IPS-15b (cell line): ENCODE data around the gene GRM8.

Source experiments
- H3K27me3 ChIP-seq: one replicate; pipeline ENCODE4 v1.6.1; 2013; ENCODE audit warnings: low read length; ENCODE audit not compliant: control insufficient read depth, insufficient read depth
- H3K36me3 ChIP-seq: one replicate; pipeline ENCODE4 v1.6.1; 2013; ENCODE audit warnings: low read length; ENCODE audit not compliant: control insufficient read depth, insufficient read depth
- H3K4me1 ChIP-seq: one replicate; pipeline ENCODE4 v1.6.1; 2013; ENCODE audit warnings: mild to moderate bottlenecking, low read length; ENCODE audit not compliant: control insufficient read depth, insufficient read depth
- H3K4me3 ChIP-seq: one replicate; pipeline ENCODE4 v1.5.1; 2013; ENCODE audit warnings: low read depth, low read length
- H3K9ac ChIP-seq: one replicate; pipeline ENCODE4 v1.6.1; 2013; ENCODE audit warnings: low read depth, mild to moderate bottlenecking, low read length
- H3K9me3 ChIP-seq: one replicate; pipeline ENCODE4 v1.6.1; 2013; ENCODE audit warnings: mild to moderate bottlenecking, low read length; ENCODE audit not compliant: control insufficient read depth, insufficient read depth

GRM8 gene

DNA sequence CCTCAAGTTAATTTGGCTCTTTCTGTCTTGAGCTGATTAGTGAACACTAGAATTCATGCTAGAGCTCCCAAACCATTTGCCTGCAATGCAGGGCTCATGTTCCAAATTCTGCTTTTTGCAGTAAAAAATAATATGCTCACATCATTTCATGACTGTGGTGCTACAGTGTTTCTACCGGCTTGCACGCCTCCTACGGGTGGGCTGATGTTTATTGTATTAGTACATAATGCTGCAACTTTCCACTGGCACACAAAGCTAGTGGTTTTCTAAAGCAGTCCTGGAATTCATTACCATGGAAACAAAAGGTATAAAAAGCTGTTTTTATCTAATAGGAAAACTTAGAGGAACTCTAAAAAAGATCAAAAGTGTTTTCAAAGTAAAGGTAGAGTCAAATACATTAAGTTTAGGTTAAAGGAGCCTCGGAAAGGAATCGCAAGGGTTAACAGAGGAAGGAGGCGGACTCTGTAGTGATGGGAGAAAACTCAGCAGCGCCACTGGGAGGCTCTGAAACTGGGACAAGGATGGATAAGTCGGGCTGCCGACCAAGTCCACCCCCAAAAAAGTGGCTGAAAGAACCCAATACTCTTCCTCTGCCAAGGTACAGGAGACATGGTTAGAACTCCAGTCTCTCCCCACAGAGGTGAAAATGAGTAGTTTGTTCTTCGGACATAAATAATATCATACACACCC is 25.9 kb downstream of the GRM8 start:
- H3K4me1 ChIP-seq: no peaks in the 10 kb centered on the region
- no peak overlapping the region for H3K9ac ChIP-seq
- H3K4me3 ChIP-seq: no peak overlapping the region
- peaks cover 3% of the 10 kb centered on the region for H3K27me3 ChIP-seq
- no peaks in the 10 kb centered on the region for H3K36me3 ChIP-seq
- H3K9me3 ChIP-seq: no peaks in the 10 kb centered on the region

DNA sequence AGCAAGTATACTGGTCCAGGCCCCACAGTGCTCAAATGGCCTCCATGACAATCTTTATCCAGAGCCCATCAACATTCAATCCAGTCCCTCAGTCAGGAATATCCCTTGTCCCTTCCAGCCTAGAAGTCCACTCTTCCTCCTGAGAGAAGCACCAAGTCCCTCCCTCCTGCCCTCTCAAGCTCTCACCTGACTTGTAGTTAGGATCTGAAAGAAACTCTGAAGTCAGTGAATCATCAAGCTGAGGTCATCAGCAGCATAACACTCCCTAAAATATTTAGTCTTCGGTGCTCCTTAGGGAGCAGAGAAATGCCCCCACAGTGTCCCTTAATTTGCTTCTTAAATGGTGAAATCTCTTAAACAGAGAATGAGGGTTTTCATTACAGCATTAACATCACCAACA is 31.0 kb downstream of the GRM8 start:
- Histone ChIP-seq H3K9me3 (no peaks in the 10 kb centered on the region), H3K9ac (no peak overlapping the region), H3K4me3 (no peak overlapping the region), H3K27me3 (no peaks in the 10 kb centered on the region), H3K4me1 (no peaks in the 10 kb centered on the region), H3K36me3 (no peaks in the 10 kb centered on the region)

- H3K4me3 ChIP-seq: no peak overlapping the region
- H3K27me3 ChIP-seq: no peaks in the 10 kb centered on the region
- no peaks in the 10 kb centered on the region for H3K9me3 ChIP-seq
- H3K9ac ChIP-seq: no peak overlapping the region
- H3K4me1 ChIP-seq: no peaks in the 10 kb centered on the region
- no peaks in the 10 kb centered on the region for H3K36me3 ChIP-seq
Observed at GRCh38 chr7:127214956-127215718, 37.6 kb downstream of the GRM8 start.

DNA sequence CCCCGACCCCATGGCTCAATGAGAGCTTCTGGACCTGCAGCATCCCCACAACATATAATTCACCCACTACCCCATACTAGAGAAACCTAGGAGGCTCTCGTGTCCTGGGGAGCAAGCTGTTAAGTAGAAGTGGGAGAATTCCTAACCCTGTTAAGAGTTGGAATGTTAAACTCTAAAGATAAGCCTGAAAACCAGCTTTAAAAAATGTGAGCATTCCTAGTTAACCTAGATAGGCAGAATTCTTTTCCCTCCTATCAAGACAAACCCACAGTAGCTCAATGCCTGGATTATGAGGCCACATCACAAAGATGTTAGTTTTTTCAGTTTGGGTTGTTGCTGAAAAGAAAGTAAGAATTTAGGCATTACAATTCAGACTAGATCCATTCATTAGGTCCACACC is 42.9 kb downstream of the GRM8 start:
- Histone ChIP-seq H3K4me1 (no peaks in the 10 kb centered on the region), H3K36me3 (no peaks in the 10 kb centered on the region), H3K9ac (no peak overlapping the region), H3K27me3 (no peaks in the 10 kb centered on the region), H3K4me3 (no peak overlapping the region), H3K9me3 (no peaks in the 10 kb centered on the region)

- Histone ChIP-seq H3K9me3 (no peaks in the 10 kb centered on the region), H3K4me3 (no peak overlapping the region), H3K9ac (no peak overlapping the region), H3K4me1 (no peaks in the 10 kb centered on the region), H3K27me3 (no peaks in the 10 kb centered on the region), H3K36me3 (no peaks in the 10 kb centered on the region)
Observed at GRCh38 chr7:127208860-127209259, 43.9 kb downstream of the GRM8 start.

- no peak overlapping the region for H3K4me3 ChIP-seq
- H3K9me3 ChIP-seq: no peaks in the 10 kb centered on the region
- no peaks in the 10 kb centered on the region for H3K36me3 ChIP-seq
- H3K27me3 ChIP-seq: no peaks in the 10 kb centered on the region
- no peaks in the 10 kb centered on the region for H3K4me1 ChIP-seq
- H3K9ac ChIP-seq: no peak overlapping the region
Observed at GRCh38 chr7:127208351-127208750, 44.4 kb downstream of the GRM8 start.

DNA sequence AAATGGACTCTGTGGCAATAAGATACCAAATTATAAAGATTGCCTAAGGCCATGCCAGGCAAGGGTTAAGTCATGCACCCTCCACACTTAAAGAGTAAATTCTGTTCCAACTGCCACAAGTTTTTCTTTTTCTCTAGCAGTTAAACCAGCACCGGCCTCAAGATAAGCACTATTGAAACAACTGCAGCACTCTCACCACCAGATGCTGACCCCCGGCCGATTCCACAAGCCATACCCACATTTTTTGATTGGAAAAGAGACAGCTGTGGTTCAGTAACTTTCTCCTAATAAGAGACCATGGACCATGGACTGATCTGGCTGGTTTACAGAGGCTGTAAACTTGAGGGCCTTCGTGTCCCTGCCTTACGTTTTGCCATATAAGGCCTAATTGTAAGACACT is 44.9 kb downstream of the GRM8 start:
- H3K4me3 ChIP-seq: no peak overlapping the region
- no peak overlapping the region for H3K9ac ChIP-seq
- H3K4me1 ChIP-seq: no peaks in the 10 kb centered on the region
- no peaks in the 10 kb centered on the region for H3K9me3 ChIP-seq
- no peaks in the 10 kb centered on the region for H3K36me3 ChIP-seq
- H3K27me3 ChIP-seq: no peaks in the 10 kb centered on the region

- no peaks in the 10 kb centered on the region for H3K27me3 ChIP-seq
- no peak overlapping the region for H3K9ac ChIP-seq
- H3K9me3 ChIP-seq: no peaks in the 10 kb centered on the region
- H3K4me1 ChIP-seq: no peaks in the 10 kb centered on the region
- no peaks in the 10 kb centered on the region for H3K36me3 ChIP-seq
- no peak overlapping the region for H3K4me3 ChIP-seq
Observed at GRCh38 chr7:127207230-127207629, 45.5 kb downstream of the GRM8 start.

DNA sequence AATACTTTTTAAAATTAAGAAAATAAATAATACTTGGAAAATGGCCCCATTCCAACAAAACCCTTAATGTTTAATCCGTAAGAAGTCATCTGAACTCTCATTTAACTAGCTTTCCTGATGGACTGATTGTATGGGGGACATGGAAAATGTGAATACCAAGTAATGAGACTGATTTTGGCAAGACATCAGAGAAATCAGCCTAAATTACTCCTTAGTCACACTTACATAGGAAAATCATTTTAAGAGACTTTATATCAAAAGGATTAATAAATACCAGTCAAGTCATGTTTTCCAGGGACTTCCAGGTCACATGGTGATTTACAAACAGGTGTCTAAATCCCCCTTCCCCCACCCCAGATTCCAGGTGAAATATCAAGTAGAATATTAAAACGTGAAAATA is 58.2 kb downstream of the GRM8 start:
- Histone ChIP-seq H3K4me3 (no peak overlapping the region), H3K4me1 (no peaks in the 10 kb centered on the region), H3K36me3 (no peaks in the 10 kb centered on the region), H3K27me3 (no peaks in the 10 kb centered on the region), H3K9ac (no peak overlapping the region), H3K9me3 (no peaks in the 10 kb centered on the region)

DNA sequence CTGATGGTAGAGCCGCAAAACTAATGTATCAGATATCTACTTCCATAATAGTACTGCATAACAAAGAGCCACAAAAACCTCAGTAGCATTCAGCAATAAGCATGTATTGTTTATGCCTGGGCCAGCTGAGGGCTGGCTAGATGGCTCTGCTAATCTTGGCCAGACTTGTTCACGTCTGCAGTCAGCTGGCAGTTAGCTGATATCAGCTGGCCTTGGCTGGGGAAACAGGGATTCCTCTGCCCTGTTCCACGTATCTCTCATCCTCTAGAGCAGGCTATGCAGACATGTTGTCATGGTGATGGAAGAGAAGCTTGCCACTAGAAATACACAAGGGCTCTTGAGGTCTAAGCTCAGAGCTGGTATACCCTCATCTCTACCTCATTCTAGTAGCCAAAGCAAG is 62.9 kb downstream of the GRM8 start:
- Histone ChIP-seq H3K9me3 (no peaks in the 10 kb centered on the region), H3K4me3 (no peak overlapping the region), H3K36me3 (no peaks in the 10 kb centered on the region), H3K27me3 (no peaks in the 10 kb centered on the region), H3K4me1 (peaks cover 6% of the 10 kb centered on the region), H3K9ac (no peak overlapping the region)

- H3K9me3 ChIP-seq: no peaks in the 10 kb centered on the region
- peaks cover 6% of the 10 kb centered on the region for H3K4me1 ChIP-seq
- H3K27me3 ChIP-seq: no peaks in the 10 kb centered on the region
- no peak overlapping the region for H3K9ac ChIP-seq
- H3K4me3 ChIP-seq: no peak overlapping the region
- no peaks in the 10 kb centered on the region for H3K36me3 ChIP-seq
Observed at GRCh38 chr7:127189074-127189473, 63.7 kb downstream of the GRM8 start.

GRCh38 chr7:127187740-127188139 is 65.0 kb downstream of the GRM8 start:
- no peak overlapping the region for H3K4me3 ChIP-seq
- no peaks in the 10 kb centered on the region for H3K9me3 ChIP-seq
- H3K27me3 ChIP-seq: no peaks in the 10 kb centered on the region
- peaks cover 6% of the 10 kb centered on the region for H3K4me1 ChIP-seq
- no peaks in the 10 kb centered on the region for H3K36me3 ChIP-seq
- no peak overlapping the region for H3K9ac ChIP-seq
